ENCODE data around the gene CDK17.

DNA sequence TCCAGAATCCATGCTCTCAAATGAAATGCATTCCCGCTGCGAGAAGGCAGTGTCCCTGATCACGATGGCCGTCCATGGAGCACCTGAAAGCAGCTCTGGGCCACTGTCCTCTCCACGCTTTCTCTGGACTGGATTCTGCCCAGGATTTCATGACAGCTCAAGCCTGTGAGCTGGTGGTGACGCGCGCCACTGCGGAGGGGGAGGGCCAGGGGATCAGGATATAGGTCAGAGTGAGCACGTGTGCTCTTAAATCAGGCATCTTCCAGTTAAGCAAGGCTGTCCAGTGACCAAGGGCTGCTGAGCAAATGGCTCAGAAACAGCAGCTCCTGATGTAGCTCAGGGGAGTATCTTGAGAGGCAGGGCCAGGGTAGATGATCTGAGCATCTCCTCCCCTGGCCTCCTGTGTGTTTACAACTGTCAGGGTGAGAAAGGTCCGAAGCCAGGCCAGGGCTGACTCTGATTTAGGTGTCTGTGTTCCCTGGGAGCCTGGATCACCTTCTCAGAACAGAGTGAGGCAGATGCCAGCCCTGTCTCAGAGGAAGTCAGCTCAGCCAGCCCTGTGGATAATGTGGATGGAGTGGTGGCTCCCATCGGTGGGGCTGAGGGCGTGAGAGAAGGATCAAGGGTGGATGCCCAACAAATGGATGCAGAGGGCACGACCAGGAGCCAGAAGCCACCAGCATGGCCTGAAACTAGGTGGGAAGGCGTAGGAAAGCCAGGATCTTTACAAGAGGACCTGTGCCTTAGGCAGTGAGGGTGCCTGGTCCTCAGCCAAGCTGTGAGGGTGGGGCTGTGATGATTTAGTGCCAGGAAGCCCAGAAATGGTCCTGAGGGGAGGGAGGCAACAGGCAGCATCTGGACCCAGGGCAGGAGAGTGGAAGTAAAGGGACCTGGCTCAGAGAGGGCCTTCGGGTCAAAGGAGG, 150.8 kb downstream of the CDK17 start:
- TF ChIP-seq POLR2AphosphoS5 (IDR thresholded peaks at IDR 0.05; ENCODE audit: low read depth, low read length) (no peak), TAF1 (IDR thresholded peaks at IDR 0.05; ENCODE audit: borderline replicate concordance, insufficient read depth, low read length) (no peak), FOXP2 (optimal IDR thresholded peaks at IDR 0.05; ENCODE audit: borderline replicate concordance, extremely low read depth, extremely low read length, insufficient read depth) (peak; percentile 57), SIN3A (IDR thresholded peaks at IDR 0.05; ENCODE audit: borderline replicate concordance, insufficient read depth, low read length) (no peak)
- TF ChIP-seq, protein P1, sequence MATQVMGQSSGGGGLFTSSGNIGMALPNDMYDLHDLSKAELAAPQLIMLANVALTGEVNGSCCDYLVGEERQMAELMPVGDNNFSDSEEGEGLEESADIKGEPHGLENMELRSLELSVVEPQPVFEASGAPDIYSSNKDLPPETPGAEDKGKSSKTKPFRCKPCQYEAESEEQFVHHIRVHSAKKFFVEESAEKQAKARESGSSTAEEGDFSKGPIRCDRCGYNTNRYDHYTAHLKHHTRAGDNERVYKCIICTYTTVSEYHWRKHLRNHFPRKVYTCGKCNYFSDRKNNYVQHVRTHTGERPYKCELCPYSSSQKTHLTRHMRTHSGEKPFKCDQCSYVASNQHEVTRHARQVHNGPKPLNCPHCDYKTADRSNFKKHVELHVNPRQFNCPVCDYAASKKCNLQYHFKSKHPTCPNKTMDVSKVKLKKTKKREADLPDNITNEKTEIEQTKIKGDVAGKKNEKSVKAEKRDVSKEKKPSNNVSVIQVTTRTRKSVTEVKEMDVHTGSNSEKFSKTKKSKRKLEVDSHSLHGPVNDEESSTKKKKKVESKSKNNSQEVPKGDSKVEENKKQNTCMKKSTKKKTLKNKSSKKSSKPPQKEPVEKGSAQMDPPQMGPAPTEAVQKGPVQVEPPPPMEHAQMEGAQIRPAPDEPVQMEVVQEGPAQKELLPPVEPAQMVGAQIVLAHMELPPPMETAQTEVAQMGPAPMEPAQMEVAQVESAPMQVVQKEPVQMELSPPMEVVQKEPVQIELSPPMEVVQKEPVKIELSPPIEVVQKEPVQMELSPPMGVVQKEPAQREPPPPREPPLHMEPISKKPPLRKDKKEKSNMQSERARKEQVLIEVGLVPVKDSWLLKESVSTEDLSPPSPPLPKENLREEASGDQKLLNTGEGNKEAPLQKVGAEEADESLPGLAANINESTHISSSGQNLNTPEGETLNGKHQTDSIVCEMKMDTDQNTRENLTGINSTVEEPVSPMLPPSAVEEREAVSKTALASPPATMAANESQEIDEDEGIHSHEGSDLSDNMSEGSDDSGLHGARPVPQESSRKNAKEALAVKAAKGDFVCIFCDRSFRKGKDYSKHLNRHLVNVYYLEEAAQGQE (IDR thresholded peaks at IDR 0.05; ENCODE audit: insufficient read depth in 1 of 2, low read depth in 2 of 2, low read length in 2 of 2): no peak
